Neural crest cell (in vitro differentiated cells): ENCODE measurements around the gene CAPS. TPM values are rescaled to one million over a fixed set of nuclear protein-coding genes. Genes with fewer than 3 reads are reported as not detected.
"Not testable (repeated sequence)": the region's sequence is repeated elsewhere in the genome, so short reads cannot be mapped to it uniquely, and the experiment has no call there.

ENCODE experiments used
- DNase-seq: peaks from one replicate; pipeline ENCODE4 v3.0.0; 2021; ENCODE audit warnings: low read depth, mixed read lengths, low spot score
- H3K27ac Mint-ChIP-seq: one replicate; pipeline ENCODE4 v1.8.0; 2021; ENCODE audit warnings: mild to moderate bottlenecking, mixed read lengths; ENCODE audit not compliant: unreplicated experiment
- H3K27me3 Mint-ChIP-seq: 2 replicates; pipeline ENCODE4 v1.8.0; 2021; ENCODE audit warnings: low read depth, mild to moderate bottlenecking, mixed read lengths
- H3K36me3 Mint-ChIP-seq: 2 replicates; pipeline ENCODE4 v1.8.0; 2021; ENCODE audit warnings: low read depth, mild to moderate bottlenecking, mixed read lengths
- H3K4me1 Mint-ChIP-seq: 2 replicates; pipeline ENCODE4 v1.8.0; 2021; ENCODE audit warnings: mixed read lengths
- H3K4me3 Mint-ChIP-seq: one replicate; pipeline ENCODE4 v1.8.0; 2021; ENCODE audit warnings: mild to moderate bottlenecking, mixed read lengths
- H3K9me3 Mint-ChIP-seq: 2 replicates; pipeline ENCODE4 v1.8.0; 2021; ENCODE audit warnings: mixed read lengths
- total RNA-seq: library from RNA; stranded (reverse); gene quantifications from 2 replicates; pipeline ENCODE4 v1.2.1, GENCODE V29; 2021
- TF ChIP-seq, protein P1 (sequence below): fragments of 200-600 bp; sonication (generic); conservative IDR thresholded peaks from 2 replicates; pipeline ENCODE4 v1.5.0; 2021; ENCODE audit warnings: antibody characterized with exemption, mild to moderate bottlenecking

CAPS gene
- total RNA-seq, 1 donor from 2014 or later = 2.6 TPM

DNA sequence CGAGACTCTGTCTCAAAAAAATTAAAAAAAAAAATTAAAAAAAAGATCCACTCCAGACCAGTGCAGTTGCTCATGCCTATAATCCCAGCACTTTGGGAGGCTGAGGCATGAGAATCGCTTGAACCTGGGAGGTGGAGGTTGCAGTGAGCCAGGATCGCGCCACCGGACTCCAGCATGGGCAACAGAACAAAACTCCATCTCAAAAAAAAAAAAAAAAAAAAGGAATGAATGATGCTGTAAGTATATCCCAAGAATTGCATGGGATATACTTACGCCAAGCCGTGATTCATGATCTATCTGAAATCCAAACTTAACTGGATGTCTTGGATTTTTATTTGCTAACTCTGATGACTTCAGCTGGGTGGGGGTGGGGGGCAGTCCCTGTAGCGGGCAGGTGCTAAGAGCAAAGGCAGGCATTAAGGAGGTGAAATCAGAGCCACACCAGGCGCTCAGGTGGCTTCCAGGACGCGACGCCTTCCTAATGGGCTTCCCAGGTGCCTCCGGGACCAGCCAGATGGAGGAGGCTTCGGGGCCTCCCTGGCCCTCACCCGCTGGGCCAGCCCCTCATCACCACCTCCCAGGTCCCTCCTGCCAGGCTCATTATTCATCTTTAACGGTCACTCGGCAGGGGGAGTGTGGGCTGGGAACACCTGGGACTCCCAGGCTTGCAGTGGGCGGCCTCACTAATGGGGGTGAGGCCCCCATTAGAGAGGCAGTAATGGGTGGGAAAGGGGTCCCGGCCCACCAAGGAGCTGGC is 32.3 kb upstream of the CAPS start:
- H3K4me1 Mint-ChIP-seq = peaks cover 13% of the 10 kb centered on the region
- H3K27ac Mint-ChIP-seq = no peak overlapping the region
- no peaks in the 10 kb centered on the region for H3K36me3 Mint-ChIP-seq
- no peak overlapping the region for H3K4me3 Mint-ChIP-seq
- H3K27me3 Mint-ChIP-seq = peaks cover 20% of the 10 kb centered on the region
- no peak for DNase-seq
- TF ChIP-seq, protein P1, sequence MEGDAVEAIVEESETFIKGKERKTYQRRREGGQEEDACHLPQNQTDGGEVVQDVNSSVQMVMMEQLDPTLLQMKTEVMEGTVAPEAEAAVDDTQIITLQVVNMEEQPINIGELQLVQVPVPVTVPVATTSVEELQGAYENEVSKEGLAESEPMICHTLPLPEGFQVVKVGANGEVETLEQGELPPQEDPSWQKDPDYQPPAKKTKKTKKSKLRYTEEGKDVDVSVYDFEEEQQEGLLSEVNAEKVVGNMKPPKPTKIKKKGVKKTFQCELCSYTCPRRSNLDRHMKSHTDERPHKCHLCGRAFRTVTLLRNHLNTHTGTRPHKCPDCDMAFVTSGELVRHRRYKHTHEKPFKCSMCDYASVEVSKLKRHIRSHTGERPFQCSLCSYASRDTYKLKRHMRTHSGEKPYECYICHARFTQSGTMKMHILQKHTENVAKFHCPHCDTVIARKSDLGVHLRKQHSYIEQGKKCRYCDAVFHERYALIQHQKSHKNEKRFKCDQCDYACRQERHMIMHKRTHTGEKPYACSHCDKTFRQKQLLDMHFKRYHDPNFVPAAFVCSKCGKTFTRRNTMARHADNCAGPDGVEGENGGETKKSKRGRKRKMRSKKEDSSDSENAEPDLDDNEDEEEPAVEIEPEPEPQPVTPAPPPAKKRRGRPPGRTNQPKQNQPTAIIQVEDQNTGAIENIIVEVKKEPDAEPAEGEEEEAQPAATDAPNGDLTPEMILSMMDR = no peak
- no peaks in the 10 kb centered on the region for H3K9me3 Mint-ChIP-seq

DNA sequence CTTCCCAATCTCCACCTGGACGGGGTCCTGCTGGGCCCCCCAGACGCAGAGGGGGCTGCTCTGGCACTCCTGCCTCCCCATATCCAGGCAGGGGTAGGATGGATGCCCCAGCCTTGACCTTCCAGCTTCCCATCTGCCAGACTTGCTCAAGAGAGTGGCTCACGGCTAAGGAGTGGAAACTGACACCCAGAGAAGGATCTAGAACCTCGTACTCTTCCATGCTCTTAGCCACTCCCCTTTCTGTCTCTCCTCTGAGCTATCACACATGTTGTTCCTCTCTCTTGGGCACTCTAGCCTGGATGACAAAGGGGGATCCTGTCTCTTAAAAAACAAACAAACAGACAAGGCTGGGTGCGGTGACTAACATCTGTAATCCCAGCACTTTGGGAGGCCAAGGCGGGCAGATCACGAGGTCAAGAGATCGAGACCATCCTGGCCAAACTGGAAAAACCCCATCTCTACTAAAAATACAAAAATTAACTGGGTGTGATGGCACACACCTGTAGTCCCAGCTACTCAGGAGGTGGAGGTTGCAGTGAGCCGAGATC is 31.6 kb upstream of the CAPS start:
- Mint-ChIP-seq H3K4me1 (peaks cover 13% of the 10 kb centered on the region), H3K27ac (no peak overlapping the region), H3K9me3 (no peaks in the 10 kb centered on the region), H3K4me3 (no peak overlapping the region), H3K36me3 (no peaks in the 10 kb centered on the region), H3K27me3 (peaks cover 20% of the 10 kb centered on the region)
- DNase-seq = no peak
- TF ChIP-seq, protein P1 = no peak

DNA sequence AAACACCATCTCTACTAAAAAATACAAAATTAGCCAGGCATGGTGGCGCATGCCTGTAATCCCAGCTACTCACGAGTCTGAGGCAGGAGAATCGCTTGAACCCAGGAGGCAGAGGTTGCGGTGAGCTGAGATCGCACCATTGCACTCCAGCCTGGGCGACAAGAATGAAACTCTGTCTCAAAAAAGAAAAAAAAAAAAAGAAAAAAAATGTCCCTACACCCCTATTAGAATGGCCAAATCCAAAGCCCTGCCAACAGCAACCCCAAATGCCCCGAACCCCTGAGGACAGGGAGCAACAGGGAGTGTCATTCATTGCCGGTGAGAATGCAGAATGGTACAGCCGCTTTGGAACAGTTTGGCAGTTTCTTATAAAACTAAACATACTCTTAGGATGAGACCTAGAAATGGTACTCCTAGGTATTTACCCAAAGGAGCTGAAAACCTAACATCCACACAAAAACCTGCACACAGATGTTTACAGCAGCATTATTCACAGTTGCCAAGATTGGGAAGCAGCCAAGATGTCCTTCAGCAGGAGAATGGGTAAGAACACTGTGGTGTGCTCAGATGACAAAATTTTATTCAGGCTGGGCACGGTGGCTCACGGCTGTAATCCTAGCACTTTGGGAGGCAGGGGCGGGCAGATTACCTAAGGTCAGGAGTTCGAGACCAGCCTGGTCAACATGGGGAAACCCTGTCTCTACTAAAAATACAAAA is 30.7 kb upstream of the CAPS start:
- H3K9me3 Mint-ChIP-seq = not testable (repeated sequence)

DNA sequence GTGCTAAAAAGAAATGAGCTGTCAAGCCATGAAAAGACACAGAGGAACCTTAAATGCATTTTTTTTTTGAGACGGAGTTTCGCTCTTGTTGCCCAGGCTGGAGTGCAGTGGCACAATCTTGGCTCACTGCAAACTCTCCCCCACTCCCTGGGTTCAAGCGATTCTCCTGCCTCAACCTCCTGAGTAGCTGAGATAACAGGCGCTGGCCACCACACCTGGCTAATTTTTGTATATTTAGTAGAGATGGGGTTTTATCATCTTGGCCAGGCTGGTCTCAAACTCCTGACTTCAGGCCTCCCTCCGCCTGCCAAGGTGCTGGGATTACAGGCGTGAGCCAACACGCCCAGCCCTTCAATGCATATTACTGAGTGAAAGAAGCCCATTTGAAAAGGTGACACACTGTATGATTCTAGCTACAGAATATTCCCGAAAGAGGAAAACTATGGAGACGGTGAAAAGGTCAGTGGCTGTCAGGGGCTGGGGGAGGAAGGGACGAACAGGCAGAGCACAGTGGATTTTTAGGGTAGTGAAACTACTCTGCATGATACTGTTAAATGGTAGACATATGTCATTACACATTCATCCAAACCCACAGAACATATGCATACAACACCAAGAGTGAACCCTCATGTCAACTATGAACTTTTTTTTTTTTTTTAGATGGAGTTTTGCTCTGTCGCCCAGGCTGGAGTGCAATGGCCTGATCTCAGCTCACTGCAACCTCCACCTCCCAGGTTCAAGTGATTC is 29.8 kb upstream of the CAPS start:
- not testable (repeated sequence) for H3K4me1 Mint-ChIP-seq, H3K4me3 Mint-ChIP-seq, DNase-seq, H3K27ac Mint-ChIP-seq, H3K36me3 Mint-ChIP-seq, H3K9me3 Mint-ChIP-seq
- peaks cover 19% of the 10 kb centered on the region for H3K27me3 Mint-ChIP-seq

More for the DNA sequence above, 30.7 kb upstream of the CAPS start:
- DNase-seq, H3K27ac Mint-ChIP-seq, H3K4me1 Mint-ChIP-seq, H3K36me3 Mint-ChIP-seq, H3K4me3 Mint-ChIP-seq: not testable (repeated sequence)
- H3K27me3 Mint-ChIP-seq = peaks cover 17% of the 10 kb centered on the region

DNA sequence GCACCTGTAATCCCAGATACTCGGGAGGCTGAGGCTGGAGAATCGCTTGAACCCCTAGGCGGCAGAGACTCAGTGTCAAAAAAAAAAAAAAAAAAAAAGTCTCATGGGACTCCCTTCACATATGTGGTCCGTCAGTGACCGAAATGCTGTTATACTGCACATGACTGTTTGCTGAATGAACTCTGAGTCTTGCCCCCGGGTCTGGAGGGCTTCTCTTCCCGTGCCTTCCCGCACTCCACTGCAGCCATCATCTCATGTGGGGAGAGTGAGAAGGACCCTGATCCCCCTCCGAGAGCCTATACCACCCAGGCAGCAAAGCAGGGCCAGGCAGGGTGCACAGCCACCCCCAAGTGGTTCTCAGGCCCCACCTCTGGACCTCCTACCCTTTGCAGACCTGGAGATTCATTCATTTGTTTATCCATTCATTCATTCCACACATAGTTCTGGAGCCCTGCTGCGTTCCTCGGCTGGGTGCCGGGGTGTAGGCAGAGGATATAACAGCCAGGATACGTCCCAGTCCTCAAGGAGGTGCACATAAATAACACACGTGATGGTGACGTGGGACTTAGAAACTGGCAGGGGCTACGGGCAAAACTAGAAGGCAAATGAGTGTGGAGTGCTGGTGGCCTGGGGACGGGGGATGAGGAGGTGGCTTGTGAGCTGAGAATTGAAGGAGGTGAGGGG is 24.6 kb upstream of the CAPS start:
- no peaks in the 10 kb centered on the region for H3K9me3 Mint-ChIP-seq
- H3K36me3 Mint-ChIP-seq = no peaks in the 10 kb centered on the region
- TF ChIP-seq, protein P1 = no peak
- H3K4me3 Mint-ChIP-seq = peak overlapping the region; percentile 34
- no peak for DNase-seq
- no peak overlapping the region for H3K27ac Mint-ChIP-seq
- H3K27me3 Mint-ChIP-seq = peaks cover 26% of the 10 kb centered on the region
- peaks cover 5% of the 10 kb centered on the region for H3K4me1 Mint-ChIP-seq

DNA sequence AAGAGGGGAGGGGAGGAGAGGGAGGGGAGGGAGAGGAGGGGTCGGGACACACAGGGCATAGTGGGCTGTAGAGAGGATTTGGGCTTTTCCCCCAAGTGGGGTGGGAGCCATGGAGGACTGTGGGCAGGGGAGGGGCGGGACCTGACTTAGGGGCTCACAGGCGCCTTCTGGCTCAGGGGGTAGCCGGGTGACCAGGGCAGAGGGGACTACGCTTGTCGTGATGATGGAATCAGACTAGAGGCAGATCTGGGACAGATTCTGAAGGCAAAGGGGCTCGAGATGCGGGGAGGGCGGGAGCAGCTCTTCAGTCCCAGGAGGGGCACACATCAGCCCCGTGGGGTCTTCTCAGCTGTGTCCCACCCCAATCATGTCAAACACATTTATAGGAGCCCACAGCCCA is 24.0 kb upstream of the CAPS start:
- TF ChIP-seq, protein P1 = no peak
- Mint-ChIP-seq H3K4me1 (peaks cover 5% of the 10 kb centered on the region), H3K36me3 (no peaks in the 10 kb centered on the region), H3K27me3 (peaks cover 25% of the 10 kb centered on the region), H3K4me3 (peak overlapping the region; percentile 34), H3K27ac (no peak overlapping the region), H3K9me3 (no peaks in the 10 kb centered on the region)
- no peak for DNase-seq
